Activated CD4-positive, alpha-beta T cell treated with anti-CD3 and anti-CD28 coated beads for 36 hours (primary cell): ENCODE results near the gene GIPC3. TPM values are rescaled to one million over a fixed set of nuclear protein-coding genes. Genes with fewer than 3 reads are reported as not detected.
"Not testable (repeated sequence)": the region's sequence is repeated elsewhere in the genome, so short reads cannot be mapped to it uniquely, and the experiment has no call there.

ENCODE experiments used
- ATAC-seq: fragments of 200-7000 bp; cut with Tn5 transposase; one replicate; pipeline ENCODE4 v1.10.0; 2021; ENCODE audit warnings: mild to moderate bottlenecking, moderate library complexity
- CTCF ChIA-PET: fragments of 350-600 bp; sonication (Branson Sonifier 250); formaldehyde crosslinking; loops from one replicate; lab custom pipeline; 2021; ENCODE audit warnings: antibody characterized with exemption; lab: Charles Lee
- POLR2A ChIA-PET: fragments of 350-600 bp; sonication (Branson Sonifier 250); formaldehyde crosslinking; loops from one replicate; lab custom pipeline; 2021; ENCODE audit warnings: antibody characterized with exemption, inconsistent platforms; lab: Charles Lee
- DNase-seq: peaks from one replicate; pipeline ENCODE4 v3.0.0-alpha.2; 2020
- H3K27ac Mint-ChIP-seq: one replicate; pipeline ENCODE4 v1.8.0; 2021; ENCODE audit warnings: mixed read lengths
- H3K27me3 Mint-ChIP-seq: one replicate; pipeline ENCODE4 v1.8.0; 2021; ENCODE audit warnings: mixed read lengths
- H3K36me3 Mint-ChIP-seq: one replicate; pipeline ENCODE4 v1.8.0; 2021; ENCODE audit warnings: low read depth, mixed read lengths
- H3K4me1 Mint-ChIP-seq: one replicate; pipeline ENCODE4 v1.8.0; 2021; ENCODE audit warnings: mixed read lengths
- H3K4me3 Mint-ChIP-seq: one replicate; pipeline ENCODE4 v1.8.0; 2021; ENCODE audit warnings: mild to moderate bottlenecking, moderate library complexity, mixed read lengths
- H3K9me3 Mint-ChIP-seq: one replicate; pipeline ENCODE4 v1.8.0; 2021; ENCODE audit warnings: low read depth, mixed read lengths
- intact Hi-C, 2 experiments: fragments of 100-400 bp; cut with DNase I in 1 of 2; cut with micrococcal nuclease in 1 of 2; formaldehyde crosslinking; loops; one replicate each; pipeline versions ENCODE4 v1.14.2 to v1.15.1; 2022 to 2024; cut with DNase I, micrococcal nuclease
- total RNA-seq, 2 experiments: library from RNA; stranded (reverse); gene quantifications; one replicate each; pipeline ENCODE4 v1.2.3, GENCODE V29; 2021

GIPC3 gene
- total RNA-seq, 2 experiments from 2014 or later: 0.48 to 0.51 TPM

GRCh38 chr19:3576696-3577443, 8.4 kb upstream of the GIPC3 start:
- ChIA-PET POLR2A (no interaction called here), CTCF (interaction anchor here (0.5 kb wide), 1 partner anchor 75 kb away, joined by 3 read pairs; no protein-coding TSS in a partner anchor)
- DNase-seq (peak; percentile 25), ATAC-seq (no peak)
- Mint-ChIP-seq H3K27ac (no peak overlapping the region), H3K4me3 (no peak overlapping the region), H3K27me3 (no peaks in the 10 kb centered on the region), H3K4me1 (peaks cover 7% of the 10 kb centered on the region), H3K36me3 (peaks cover 12% of the 10 kb centered on the region), H3K9me3 (no peaks in the 10 kb centered on the region)
- intact Hi-C loops: no loop called here

DNA sequence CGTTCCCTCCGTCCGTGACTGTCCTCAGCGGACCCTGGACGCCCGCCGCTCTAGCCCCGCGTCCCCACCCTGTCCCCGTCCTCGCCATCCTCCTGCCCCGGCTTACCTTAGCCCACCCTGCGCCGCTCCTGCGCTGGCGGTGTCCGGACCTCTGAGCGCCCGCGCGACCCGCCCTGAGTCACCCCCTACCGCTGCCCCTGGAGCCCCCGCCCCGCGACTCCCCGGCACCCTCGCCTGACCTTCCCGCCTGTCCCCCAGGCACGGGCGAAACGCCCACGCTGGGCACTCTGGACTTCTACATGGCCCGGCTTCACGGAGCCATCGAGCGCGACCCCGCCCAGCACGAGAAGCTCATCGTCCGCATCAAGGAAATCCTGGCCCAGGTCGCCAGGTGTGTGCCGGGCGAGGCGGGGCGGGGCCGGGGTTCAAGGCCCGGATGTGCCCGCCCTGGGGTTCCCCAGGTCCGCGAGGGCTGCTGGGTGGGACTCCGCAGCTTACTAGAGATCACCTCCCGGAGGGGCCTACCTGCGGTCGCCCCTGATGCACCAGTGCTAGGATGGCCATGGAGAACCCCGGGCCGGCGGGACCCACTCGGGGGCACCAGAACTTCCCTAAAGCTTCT, 7.4 kb upstream of the GIPC3 start:
- intact Hi-C loops: no loop called here
- Mint-ChIP-seq H3K4me3 (no peak overlapping the region), H3K27ac (no peak overlapping the region), H3K9me3 (no peaks in the 10 kb centered on the region), H3K27me3 (no peaks in the 10 kb centered on the region), H3K36me3 (peaks cover 12% of the 10 kb centered on the region), H3K4me1 (peaks cover 3% of the 10 kb centered on the region)
- ATAC-seq (no peak), DNase-seq (no peak)
- CTCF ChIA-PET: no interaction called here
- POLR2A ChIA-PET: no interaction called here

DNA sequence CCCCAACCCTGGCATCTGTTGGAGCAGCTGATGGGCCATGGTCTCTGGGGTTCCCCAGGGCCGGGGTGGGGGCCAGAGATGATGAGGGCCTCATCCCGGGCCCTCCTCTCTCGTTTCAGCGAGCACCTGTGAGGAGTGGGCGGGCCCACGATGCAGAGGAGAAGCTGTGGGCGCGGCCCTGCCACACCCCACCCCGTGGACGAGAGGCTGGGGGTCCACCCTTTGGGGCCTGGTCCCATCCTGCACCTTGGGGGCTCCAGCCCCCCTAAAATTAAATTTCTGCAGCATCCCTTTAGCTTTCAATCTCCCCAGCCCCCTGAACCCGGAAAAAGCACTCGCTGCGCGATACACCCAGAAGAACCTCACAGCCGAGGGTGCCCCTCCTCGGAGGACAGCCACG, 6.9 kb upstream of the GIPC3 start:
- no peak for DNase-seq
- Mint-ChIP-seq H3K4me1 (peaks cover 3% of the 10 kb centered on the region), H3K27me3 (no peaks in the 10 kb centered on the region), H3K36me3 (peaks cover 12% of the 10 kb centered on the region), H3K27ac (no peak overlapping the region), H3K4me3 (no peak overlapping the region), H3K9me3 (no peaks in the 10 kb centered on the region)
- intact Hi-C loops: no loop called here
- ATAC-seq: no peak
- ChIA-PET POLR2A (no interaction called here), CTCF (no interaction called here)

- DNase-seq (no peak), ATAC-seq (no peak)
- ChIA-PET POLR2A (interaction anchor here (1.1 kb wide), 1 partner anchor 12 kb away, joined by 3 read pairs; no protein-coding TSS in a partner anchor), CTCF (no interaction called here)
- intact Hi-C loops: no loop called here
- H3K36me3 Mint-ChIP-seq: peaks cover 2% of the 10 kb centered on the region
- H3K27me3 Mint-ChIP-seq: no peaks in the 10 kb centered on the region
- no peaks in the 10 kb centered on the region for H3K9me3 Mint-ChIP-seq
- H3K4me3 Mint-ChIP-seq: no peak overlapping the region
- no peak overlapping the region for H3K27ac Mint-ChIP-seq
- H3K4me1 Mint-ChIP-seq: no peaks in the 10 kb centered on the region
These were observed 4.9 kb upstream of the GIPC3 start for GRCh38 chr19:3580156-3580934.

DNA sequence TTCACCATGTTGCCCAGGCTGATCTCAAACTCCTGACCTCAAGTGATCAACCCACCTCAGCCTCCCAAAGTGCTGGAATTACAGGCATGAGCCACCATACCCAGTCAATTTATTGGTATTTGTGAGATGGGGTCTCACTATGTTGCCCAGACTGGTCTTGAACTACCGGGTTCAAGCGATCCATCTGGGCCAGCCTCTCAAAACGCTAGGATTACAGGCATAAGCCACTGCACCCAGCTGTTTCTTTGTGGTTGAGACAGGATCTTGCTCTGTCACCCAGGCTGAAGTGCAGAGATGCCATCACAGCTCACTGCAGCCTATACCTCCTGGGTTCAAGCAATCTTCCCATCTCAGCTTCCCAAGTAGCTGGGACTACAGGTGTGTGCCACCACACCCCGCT, 3.5 kb upstream of the GIPC3 start:
- ChIA-PET CTCF (interaction anchor here (0.5 to 1.5 kb wide), 2 partner anchors 10 to 223 kb away, joined by 3 to 7 read pairs; no protein-coding TSS in a partner anchor), POLR2A (interaction anchor here (0.6 kb wide), 1 partner anchor 64 kb away, joined by 4 read pairs; no protein-coding TSS in a partner anchor)
- DNase-seq, H3K27ac Mint-ChIP-seq, intact Hi-C loops, H3K36me3 Mint-ChIP-seq, H3K4me1 Mint-ChIP-seq, ATAC-seq, H3K9me3 Mint-ChIP-seq, H3K4me3 Mint-ChIP-seq, H3K27me3 Mint-ChIP-seq: not testable (repeated sequence)

- H3K4me3 Mint-ChIP-seq, intact Hi-C loops, H3K27me3 Mint-ChIP-seq, DNase-seq, ATAC-seq, H3K36me3 Mint-ChIP-seq, H3K27ac Mint-ChIP-seq, H3K4me1 Mint-ChIP-seq, H3K9me3 Mint-ChIP-seq: not testable (repeated sequence)
- ChIA-PET CTCF (interaction anchor here (0.6 to 1.2 kb wide), 7 partner anchors 14 to 925 kb away, joined by 3 to 6 read pairs (median 3); no protein-coding TSS in a partner anchor), POLR2A (interaction anchor here (0.8 kb wide), 1 partner anchor 38 kb away, joined by 3 read pairs; no protein-coding TSS in a partner anchor)
These were observed 1.1 kb upstream of the GIPC3 start for GRCh38 chr19:3584036-3584802.

GRCh38 chr19:3586127-3586626, 899 bp downstream of the GIPC3 start:
- peak; percentile 63 for DNase-seq
- intact Hi-C loops: loop anchor here in 1 of 2 experiments (1.0 to 2.0 kb wide), 2 partner anchors 33 to 120 kb away; no protein-coding TSS in a partner anchor
- Mint-ChIP-seq H3K27ac (no peak overlapping the region), H3K4me3 (no peak overlapping the region), H3K9me3 (no peaks in the 10 kb centered on the region), H3K36me3 (no peaks in the 10 kb centered on the region), H3K27me3 (no peaks in the 10 kb centered on the region), H3K4me1 (no peaks in the 10 kb centered on the region)
- ChIA-PET CTCF (interaction anchor here (0.6 to 1.4 kb wide), 7 partner anchors 11 to 69 kb away, joined by 3 to 6 read pairs (median 3); no protein-coding TSS in a partner anchor), POLR2A (interaction anchor here (0.6 kb wide), 1 partner anchor 45 kb away, joined by 7 read pairs; no protein-coding TSS in a partner anchor)
- no peak for ATAC-seq

- no peaks in the 10 kb centered on the region for H3K27me3 Mint-ChIP-seq
- DNase-seq (no peak), ATAC-seq (no peak)
- H3K27ac Mint-ChIP-seq: no peak overlapping the region
- H3K4me1 Mint-ChIP-seq: no peaks in the 10 kb centered on the region
- intact Hi-C loops: loop anchor here in 1 of 2 experiments (1.0 to 2.0 kb wide), 2 partner anchors 32 to 119 kb away; no protein-coding TSS in a partner anchor
- no peak overlapping the region for H3K4me3 Mint-ChIP-seq
- H3K9me3 Mint-ChIP-seq: no peaks in the 10 kb centered on the region
- no peaks in the 10 kb centered on the region for H3K36me3 Mint-ChIP-seq
- ChIA-PET CTCF (interaction anchor here (0.6 to 1.0 kb wide), 4 partner anchors 18 to 326 kb away, joined by 3 to 6 read pairs (median 3); no protein-coding TSS in a partner anchor), POLR2A (no interaction called here)
These were observed 1.5 kb downstream of the GIPC3 start for GRCh38 chr19:3586707-3587346.

DNA sequence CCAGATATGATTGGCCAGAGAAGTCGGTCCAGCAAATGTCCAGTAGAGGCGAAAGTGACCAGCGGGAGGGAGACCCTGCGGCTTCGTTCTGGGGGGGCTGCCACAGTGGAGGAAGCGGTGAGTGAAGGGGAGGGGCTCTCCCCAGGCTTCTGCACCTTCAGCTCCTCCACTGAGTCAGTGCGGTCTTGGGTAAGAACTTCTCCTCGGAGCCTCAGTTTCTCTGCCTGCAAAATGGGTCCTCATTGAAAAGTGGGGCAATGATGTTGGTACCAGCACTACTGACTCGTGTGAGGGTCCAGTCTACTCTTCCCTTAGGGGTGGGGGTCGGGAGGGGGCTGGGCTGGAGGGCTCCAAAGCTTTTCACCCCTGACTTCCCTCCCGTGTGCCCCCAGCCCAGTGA, 4.2 kb downstream of the GIPC3 start:
- Mint-ChIP-seq H3K4me3 (no peak overlapping the region), H3K9me3 (no peaks in the 10 kb centered on the region), H3K36me3 (no peaks in the 10 kb centered on the region), H3K27ac (no peak overlapping the region), H3K4me1 (no peaks in the 10 kb centered on the region), H3K27me3 (no peaks in the 10 kb centered on the region)
- ChIA-PET CTCF (interaction anchor here (2.4 kb wide), 1 partner anchor 32 kb away, joined by 6 read pairs; the partner anchor contains the start of gene MFSD12), POLR2A (no interaction called here)
- intact Hi-C loops: no loop called here
- ATAC-seq (no peak), DNase-seq (no peak)

GRCh38 chr19:3589949-3590348, 4.7 kb downstream of the GIPC3 start:
- POLR2A ChIA-PET: no interaction called here
- Mint-ChIP-seq H3K27me3 (no peaks in the 10 kb centered on the region), H3K36me3 (no peaks in the 10 kb centered on the region)

More at GRCh38 chr19:3589949-3590348, 4.7 kb downstream of the GIPC3 start:
- no peak overlapping the region for H3K4me3 Mint-ChIP-seq
- intact Hi-C loops: no loop called here
- no peaks in the 10 kb centered on the region for H3K4me1 Mint-ChIP-seq
- H3K9me3 Mint-ChIP-seq: no peaks in the 10 kb centered on the region
- H3K27ac Mint-ChIP-seq: no peak overlapping the region
- DNase-seq: no peak
- ATAC-seq: no peak
- CTCF ChIA-PET: interaction anchor here (0.6 to 2.4 kb wide), 3 partner anchors 33 to 117 kb away, joined by 3 to 6 read pairs (median 5); partner anchors contain the start of gene MFSD12
